CD4-positive, alpha-beta T cell treated with Interferon gamma for 1 hour (primary cell): ENCODE data around the gene CFAP97D2.
"Not testable (repeated sequence)": the region's sequence is repeated elsewhere in the genome, so short reads cannot be mapped to it uniquely, and the experiment has no call there.

ENCODE experiments used
- DNase-seq: peaks from one replicate; pipeline ENCODE4 v3.0.0-alpha.2; 2020

Gene CFAP97D2

GRCh38 chr13:114158869-114159666 is 20.0 kb upstream of the CFAP97D2 start:
- not testable (repeated sequence) for DNase-seq

GRCh38 chr13:114161028-114161556 is 18.0 kb upstream of the CFAP97D2 start:
- no peak for DNase-seq

- DNase-seq, result peak; percentile 46
Observed at GRCh38 chr13:114161644-114162532, 17.2 kb upstream of the CFAP97D2 start.

- no peak for DNase-seq
Observed at GRCh38 chr13:114162533-114162922, 16.5 kb upstream of the CFAP97D2 start.

- DNase-seq, result no peak
Observed at GRCh38 chr13:114164053-114164452, 15.0 kb upstream of the CFAP97D2 start.

- DNase-seq, result no peak
Observed at GRCh38 chr13:114164681-114165429, 14.2 kb upstream of the CFAP97D2 start.

GRCh38 chr13:114166381-114167131 is 12.5 kb upstream of the CFAP97D2 start:
- no peak for DNase-seq

GRCh38 chr13:114167426-114167825 is 11.6 kb upstream of the CFAP97D2 start:
- peak; percentile 44 for DNase-seq

- no peak for DNase-seq
Observed at GRCh38 chr13:114167885-114168284, 11.2 kb upstream of the CFAP97D2 start.

GRCh38 chr13:114173272-114173671 is 5.8 kb upstream of the CFAP97D2 start:
- DNase-seq, result no peak

- DNase-seq, result no peak
Observed at GRCh38 chr13:114173745-114174144, 5.3 kb upstream of the CFAP97D2 start.

- no peak for DNase-seq
Observed at GRCh38 chr13:114174529-114174961, 4.5 kb upstream of the CFAP97D2 start.

GRCh38 chr13:114176359-114176902 is 2.6 kb upstream of the CFAP97D2 start:
- DNase-seq, result not testable (repeated sequence)

GRCh38 chr13:114177245-114178010 is 1.6 kb upstream of the CFAP97D2 start:
- DNase-seq, result no peak

- DNase-seq, result no peak
Observed at GRCh38 chr13:114185182-114185971, 6.3 kb downstream of the CFAP97D2 start.

- no peak for DNase-seq
Observed at GRCh38 chr13:114194853-114195252, 15.8 kb downstream of the CFAP97D2 start.

GRCh38 chr13:114196629-114197028 is 17.6 kb downstream of the CFAP97D2 start:
- DNase-seq, result no peak

GRCh38 chr13:114198556-114198955 is 19.5 kb downstream of the CFAP97D2 start:
- no peak for DNase-seq

GRCh38 chr13:114199526-114199925 is 20.5 kb downstream of the CFAP97D2 start:
- DNase-seq, result not testable (repeated sequence)

- DNase-seq, result no peak
Observed at GRCh38 chr13:114199954-114200353, 20.9 kb downstream of the CFAP97D2 start.
